GM03348 (cell line): ENCODE results near the gene PLA2G4B.

Experiments
- DNase-seq: peaks from one replicate; pipeline ENCODE4 v3.0.0; 2012; ENCODE audit warnings: low spot score

The PLA2G4B gene, protein sequence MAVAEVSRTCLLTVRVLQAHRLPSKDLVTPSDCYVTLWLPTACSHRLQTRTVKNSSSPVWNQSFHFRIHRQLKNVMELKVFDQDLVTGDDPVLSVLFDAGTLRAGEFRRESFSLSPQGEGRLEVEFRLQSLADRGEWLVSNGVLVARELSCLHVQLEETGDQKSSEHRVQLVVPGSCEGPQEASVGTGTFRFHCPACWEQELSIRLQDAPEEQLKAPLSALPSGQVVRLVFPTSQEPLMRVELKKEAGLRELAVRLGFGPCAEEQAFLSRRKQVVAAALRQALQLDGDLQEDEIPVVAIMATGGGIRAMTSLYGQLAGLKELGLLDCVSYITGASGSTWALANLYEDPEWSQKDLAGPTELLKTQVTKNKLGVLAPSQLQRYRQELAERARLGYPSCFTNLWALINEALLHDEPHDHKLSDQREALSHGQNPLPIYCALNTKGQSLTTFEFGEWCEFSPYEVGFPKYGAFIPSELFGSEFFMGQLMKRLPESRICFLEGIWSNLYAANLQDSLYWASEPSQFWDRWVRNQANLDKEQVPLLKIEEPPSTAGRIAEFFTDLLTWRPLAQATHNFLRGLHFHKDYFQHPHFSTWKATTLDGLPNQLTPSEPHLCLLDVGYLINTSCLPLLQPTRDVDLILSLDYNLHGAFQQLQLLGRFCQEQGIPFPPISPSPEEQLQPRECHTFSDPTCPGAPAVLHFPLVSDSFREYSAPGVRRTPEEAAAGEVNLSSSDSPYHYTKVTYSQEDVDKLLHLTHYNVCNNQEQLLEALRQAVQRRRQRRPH

DNA sequence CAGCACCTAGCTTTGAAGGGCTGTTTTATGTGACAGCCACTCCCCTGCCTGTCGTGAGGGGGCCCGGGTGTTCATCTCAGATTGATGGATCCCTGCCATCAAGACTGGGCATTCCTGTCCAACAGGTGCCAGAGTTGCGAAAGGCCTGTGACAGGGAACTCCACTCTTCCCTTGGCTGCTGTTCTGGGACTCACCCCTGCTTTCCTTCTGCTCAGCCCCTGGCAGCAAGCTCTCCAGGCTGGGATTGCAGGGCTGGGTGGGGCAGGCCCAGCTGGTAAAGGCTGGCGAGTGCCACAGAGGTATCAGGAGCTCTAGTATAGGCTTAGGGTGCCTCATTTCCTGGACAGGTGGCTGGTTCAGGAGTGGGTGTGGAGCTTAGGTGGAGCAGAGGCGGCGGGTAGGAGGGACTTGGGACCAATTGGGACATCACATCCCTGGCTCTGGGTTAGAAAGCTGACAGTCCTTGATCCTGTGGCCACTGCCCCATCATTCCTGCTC is at the start of gene PLA2G4B:
PLA2G4B (plus strand) TSS at position 448 of the 498 bp plus-strand sequence. CDS start 67 bp downstream, outside the sequence.
- no peak for DNase-seq

DNA sequence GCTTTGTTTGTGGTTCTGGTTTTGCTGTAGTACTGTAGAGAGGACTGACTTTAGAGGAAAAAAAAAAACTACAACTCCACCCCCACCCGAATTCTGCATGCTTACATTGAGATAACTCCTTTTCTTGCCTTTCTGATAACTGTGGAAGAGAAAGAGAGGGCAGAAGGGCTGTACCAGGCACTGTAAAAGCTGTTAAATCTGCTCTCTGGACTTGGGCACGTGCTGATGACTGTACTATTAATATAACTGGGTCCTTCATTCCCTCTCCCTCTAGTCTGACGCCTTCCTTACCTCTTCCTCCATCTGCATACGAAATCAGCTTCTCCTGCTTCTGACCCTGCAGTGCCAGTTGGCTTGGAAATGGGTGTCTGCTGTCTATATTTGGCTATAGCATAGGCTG is 49.4 kb upstream of the PLA2G4B start:
- no peak for DNase-seq

DNA sequence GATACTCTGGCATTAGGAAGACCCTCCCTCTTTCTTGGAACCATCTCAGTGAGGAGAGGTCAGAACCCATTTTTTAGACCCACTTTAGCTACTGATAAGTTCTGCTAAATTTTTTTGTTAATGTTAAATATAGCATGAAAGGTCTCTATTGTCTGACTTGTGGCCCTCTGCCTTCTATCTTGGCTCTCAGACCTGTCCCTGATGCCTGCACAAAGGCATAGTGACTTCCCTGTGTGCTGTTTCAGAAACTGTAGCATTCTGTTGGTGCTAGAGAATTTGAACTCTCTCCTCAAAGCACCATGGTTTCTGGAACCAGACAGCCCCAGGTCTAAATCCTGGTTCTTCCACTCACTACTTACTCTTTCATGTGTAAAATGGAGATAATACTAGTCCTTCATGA is 49.0 kb upstream of the PLA2G4B start:
- DNase-seq: no peak

DNA sequence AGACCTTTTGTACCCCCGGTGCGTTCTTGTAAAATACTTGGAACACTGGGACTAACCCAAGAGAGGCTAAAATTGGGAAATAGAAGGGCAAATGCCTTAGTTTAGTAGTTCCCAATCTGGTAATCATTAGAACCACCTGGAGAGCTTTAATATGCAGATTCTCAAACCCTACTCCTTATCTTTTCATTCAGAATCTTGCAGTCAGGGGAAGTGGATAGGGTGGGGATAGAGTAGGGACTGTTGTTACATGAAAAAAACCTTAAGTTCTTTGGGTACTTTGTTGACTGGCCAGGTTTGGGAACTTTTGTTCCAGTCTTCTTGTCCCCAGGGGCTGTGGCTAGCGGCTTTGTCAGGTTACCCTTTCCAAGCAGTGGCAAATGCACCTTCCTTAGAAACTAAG is 48.5 kb upstream of the PLA2G4B start:
- no peak for DNase-seq

- DNase-seq: peak; percentile 38
These were observed 47.7 kb upstream of the PLA2G4B start for GRCh38 chr15:41790756-41791546.

GRCh38 chr15:41791547-41791937 is 47.1 kb upstream of the PLA2G4B start:
- no peak for DNase-seq

- no peak for DNase-seq
These were observed 46.5 kb upstream of the PLA2G4B start for GRCh38 chr15:41792000-41792637.

DNA sequence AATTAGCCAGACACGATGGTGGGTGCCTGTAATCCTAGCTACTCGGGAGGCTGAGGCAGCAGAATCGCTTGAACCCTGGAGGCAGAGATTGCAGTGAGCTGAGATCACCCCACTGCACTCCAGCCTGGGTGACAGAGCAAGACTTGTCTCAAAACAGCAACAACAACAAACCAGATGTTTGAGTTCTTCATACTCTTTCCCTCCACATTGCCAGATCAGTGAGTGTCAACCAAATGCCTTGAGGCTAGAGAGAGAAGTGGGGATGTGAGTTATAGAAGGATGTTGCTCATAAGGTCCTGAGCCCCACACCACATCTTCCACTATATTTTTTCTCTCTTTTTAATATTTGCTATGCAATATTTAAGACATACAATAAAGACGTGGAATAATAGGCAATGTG is 44.6 kb upstream of the PLA2G4B start:
- DNase-seq: no peak

GRCh38 chr15:41795996-41796856 is 42.4 kb upstream of the PLA2G4B start:
- DNase-seq: peak; percentile 75

- no peak for DNase-seq
These were observed 41.3 kb upstream of the PLA2G4B start for GRCh38 chr15:41797201-41797944.

GRCh38 chr15:41798607-41799487 is 39.8 kb upstream of the PLA2G4B start:
- DNase-seq: peak; percentile 38

DNA sequence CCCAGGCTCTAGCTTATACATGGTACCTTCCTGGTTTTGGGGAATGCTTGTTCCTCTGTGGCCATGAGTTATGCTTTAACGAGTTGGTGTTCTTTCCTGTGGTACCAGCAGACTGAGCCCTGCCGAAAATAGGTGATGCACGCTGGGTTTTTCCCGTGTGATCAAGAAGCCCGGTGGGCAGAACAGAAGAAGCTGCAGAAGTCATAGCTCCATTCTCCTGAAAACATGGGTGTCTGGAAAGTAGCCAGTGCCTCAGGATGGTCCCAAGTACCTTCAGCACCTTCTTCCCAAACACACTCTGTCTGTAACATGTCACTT is 39.2 kb upstream of the PLA2G4B start:
- no peak for DNase-seq

- no peak for DNase-seq
These were observed 37.5 kb upstream of the PLA2G4B start for GRCh38 chr15:41801185-41801584.

DNA sequence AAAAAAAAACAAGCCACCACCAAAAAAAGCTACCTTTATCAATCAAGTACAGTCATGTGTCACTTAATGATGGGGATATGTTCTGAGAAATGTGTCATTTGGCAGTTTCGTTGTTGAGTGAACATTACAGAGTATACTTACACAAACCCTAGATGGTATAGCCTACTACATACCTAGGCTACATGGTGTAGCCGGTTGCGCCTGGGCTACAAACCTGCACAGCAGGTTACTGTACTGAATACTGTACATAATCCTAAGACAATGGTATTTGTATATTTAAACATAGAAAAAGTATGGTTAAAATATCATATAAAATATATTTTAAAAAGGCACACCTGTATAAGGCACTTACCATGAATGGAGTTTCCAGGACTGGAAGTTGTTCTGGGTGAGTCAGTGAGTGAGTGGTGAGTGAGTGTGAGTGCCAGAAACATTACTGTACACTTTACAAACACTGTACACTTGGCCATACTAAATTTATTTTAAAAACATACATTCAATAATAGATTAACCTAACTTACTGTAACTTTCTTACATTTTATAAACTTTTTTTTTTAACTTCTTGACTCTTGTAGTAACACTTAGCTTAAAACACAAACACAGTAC is 36.7 kb upstream of the PLA2G4B start:
- no peak for DNase-seq

DNA sequence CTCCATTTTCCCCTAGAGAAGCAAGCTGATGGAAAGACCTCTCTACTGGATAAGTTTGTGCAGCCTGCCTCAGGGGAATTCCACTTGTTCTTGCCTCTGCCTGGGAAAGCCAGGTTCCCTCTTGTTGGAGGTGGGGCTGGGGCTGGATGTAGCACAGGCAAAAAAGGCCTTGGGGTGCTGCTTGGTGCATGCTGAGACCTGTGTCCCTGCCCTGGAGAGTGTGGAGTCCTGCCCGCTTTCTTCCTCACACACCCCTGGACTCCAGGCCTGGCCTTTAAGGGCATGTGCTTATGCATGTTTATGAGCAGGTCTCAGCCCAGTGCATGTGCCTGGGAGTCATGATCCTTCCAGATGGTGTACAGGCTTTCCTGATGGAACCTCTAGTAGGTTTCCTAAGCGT is 34.3 kb upstream of the PLA2G4B start:
- DNase-seq: no peak

DNA sequence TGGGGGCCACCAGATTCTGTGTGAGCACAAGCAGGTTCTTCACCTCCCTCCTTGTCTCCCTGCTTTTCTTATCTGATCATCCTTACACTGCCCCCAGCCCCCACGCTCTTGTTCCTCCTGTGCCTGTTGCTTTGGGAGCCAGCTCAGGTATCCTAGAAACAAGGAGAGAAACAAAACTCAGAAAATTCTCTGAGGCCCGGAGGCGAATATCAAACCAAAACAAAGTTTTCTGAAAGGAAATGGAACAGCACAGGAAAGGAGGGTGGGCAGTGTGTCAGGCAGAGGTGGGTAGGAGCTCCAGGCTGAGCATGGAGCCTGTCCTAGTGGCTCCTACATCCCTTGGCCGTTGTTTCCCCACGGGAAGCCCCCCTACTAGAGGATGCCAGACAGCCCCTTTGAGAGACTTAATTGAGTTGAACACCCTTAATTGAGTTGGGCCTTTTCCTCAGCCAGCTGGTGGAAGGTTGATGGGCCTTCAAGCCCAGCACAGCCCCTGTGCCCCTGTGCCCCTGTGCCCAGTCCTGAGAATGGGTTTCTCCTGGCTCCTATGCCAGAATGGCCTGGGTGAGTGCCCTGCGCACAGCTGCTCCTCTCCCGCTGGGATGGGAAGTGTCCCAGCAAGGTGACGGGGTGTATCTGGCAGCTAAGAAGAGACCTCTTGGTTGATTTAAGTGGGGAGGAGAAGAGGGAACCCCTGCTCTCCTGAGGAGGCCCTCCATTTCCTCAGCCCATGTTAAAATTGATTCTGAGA is 33.6 kb upstream of the PLA2G4B start:
- DNase-seq: no peak

GRCh38 chr15:41805711-41806110 is 32.9 kb upstream of the PLA2G4B start:
- DNase-seq: no peak
